ENCODE results near the gene REPS2. TPM values are rescaled to one million over a fixed set of nuclear protein-coding genes. Genes with fewer than 3 reads are reported as not detected.
"Not testable (repeated sequence)": the region's sequence is repeated elsewhere in the genome, so short reads cannot be mapped to it uniquely, and the experiment has no call there.

Gene REPS2
- total RNA-seq, 2 donors from 2014 or later = 10.5 to 13.7 TPM

DNA sequence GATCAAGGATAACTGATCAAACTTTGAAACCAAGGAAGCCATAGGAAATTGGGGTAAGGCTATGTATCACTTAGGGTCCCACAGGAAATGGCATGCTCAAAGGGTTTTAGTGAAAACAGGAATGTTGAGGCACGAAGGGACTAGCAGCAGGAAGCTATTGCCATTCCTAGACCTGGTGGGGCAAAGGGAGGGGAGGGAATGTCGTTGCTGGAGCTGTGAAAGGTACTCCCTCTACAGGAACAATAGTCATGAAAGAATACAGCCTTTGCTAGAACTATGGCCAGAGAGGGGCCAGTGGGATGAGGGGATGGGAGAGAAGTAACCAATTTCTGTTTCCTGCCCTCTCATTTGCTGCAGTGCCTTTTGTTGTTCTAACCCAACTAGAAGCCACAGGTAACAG is 11.9 kb downstream of the REPS2 start:
- intact Hi-C loops (cut with DNase I) = no loop called here
- ATAC-seq (no peak), DNase-seq (no peak)

DNA sequence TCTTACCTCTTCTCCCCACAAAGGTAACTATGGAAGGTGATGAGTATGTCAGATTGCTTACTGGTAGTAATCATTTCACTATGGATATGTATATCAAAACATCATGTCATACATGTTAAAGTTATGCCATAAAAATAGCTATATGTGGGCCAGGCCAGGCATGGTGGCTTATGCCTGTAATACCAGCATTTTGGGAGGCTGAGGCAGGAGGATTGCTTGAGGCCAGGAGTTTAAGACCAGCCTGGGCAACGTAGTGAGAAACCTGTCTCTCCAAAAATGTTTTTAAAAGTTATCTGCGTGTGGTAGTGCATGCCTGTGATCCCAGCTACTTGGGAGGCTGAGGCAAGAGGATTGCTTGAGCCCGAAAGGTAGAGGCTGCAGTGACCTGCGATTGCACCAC is 16.2 kb downstream of the REPS2 start:
- ATAC-seq; intact Hi-C loops (cut with DNase I); DNase-seq: not testable (repeated sequence)

DNA sequence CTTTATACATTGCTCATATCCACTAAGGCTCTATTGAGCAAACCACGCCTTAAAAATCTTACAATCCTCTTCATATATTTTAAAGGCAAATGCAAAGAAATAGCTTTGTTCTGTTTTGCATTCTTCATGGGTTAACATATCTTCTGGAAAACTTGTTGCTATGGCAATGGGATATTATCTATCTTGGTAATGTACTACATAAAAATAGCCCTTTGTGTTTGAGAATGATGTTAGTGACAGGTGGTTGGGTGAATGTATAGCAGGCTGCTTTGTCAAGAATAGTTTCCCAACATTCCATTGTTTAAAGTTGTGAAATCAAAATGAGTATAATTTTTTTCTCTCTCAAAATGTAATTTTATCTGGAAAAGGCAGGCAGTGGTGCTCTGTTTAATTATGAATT is 16.8 kb downstream of the REPS2 start:
- intact Hi-C loops (cut with DNase I) = no loop called here
- ATAC-seq (no peak), DNase-seq (no peak)

DNA sequence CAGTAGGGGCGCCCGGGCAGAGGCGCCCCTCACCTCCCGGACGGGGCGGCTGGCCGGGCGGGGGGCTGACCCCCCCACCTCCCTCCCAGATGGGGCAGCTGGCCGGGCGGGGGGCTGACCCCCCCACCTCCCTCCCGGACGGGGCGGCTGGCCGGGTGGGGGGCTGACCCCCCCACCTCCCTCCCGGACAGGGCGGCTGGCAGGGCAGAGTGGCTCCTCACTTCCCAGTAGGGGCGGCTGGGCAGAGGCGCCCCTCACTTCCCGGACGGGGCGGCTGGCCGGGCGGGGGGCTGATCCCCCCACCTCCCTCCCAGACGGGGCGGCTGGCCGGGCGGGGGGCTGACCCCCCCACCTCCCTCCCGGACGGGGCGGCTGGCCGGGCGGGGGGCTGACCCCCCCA is 18.5 kb downstream of the REPS2 start:
- ATAC-seq; DNase-seq; intact Hi-C loops (cut with DNase I): not testable (repeated sequence)

DNA sequence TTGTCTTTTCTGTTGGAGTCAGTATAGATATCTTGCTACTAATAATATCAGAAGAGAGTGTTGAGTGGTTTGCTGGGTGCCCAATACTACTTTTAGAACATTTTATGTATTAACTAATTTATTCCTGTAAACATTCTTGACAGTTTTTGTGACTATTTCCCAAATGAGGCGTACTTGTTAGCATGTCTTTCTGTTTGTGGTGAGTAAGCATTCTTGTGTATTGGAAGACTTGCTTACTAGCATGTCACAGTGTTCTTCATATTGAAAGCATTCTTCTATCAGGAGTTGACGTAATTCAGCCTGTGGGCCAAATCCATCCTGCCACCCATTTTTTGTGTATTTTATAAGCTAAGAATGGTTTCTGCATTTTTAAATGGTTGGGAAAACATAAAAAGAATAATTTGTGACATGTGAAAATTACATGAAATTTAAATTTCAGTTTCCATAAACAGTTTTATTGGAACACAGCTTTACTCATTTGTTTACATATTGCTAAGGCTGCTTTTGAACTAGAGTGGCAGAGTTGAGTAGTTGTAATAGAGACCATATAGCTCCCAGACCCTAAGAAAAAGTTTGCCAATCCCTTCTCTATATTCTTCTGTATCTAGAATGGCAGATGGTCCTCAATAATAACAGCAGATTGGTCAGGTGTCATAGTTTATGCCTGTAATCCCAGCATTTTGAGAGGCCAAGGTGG is 20.4 kb downstream of the REPS2 start:
- no peak for ATAC-seq
- intact Hi-C loops (cut with DNase I) = no loop called here

DNA sequence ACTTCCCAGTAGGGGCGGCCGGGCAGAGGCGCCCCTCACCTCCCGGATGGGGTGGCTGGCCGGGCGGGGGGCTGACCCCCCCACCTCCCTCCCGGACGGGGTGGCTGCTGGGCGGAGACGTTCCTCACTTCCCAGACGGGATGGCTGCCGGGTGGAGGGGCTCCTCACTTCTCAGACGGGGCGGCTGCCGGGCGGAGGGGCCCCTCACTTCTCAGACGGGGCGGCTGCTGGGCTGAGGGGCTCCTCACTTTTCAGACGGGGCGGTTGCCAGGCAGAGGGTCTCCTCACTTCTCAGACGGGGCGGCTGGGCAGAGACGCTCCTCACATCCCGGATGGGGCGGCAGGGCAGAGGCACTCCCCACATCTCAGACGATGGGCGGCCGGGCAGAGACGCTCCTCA is 22.3 kb downstream of the REPS2 start:
- DNase-seq; intact Hi-C loops (cut with DNase I); ATAC-seq: not testable (repeated sequence)

More for the DNA sequence above, 20.4 kb downstream of the REPS2 start:
- DNase-seq = no peak

DNA sequence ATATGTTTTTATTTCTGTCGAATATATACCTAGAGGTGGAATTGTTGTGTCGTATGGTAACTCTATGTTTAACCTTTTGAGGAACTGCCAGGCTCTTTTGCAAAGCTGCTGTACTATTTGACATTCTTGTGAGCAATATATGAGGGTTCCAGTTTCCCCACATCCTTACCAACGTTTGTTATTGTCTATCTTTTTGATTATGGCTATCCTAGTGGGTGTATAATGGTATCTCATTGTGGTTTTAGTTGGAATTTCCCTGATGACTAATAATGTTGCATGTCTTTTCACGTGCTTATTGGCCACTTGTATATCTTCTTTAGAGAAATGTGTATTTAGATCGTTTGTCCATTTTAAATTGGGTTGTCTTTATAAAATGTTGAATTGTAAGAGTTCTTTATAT is 24.5 kb downstream of the REPS2 start:
- ATAC-seq (no peak), DNase-seq (no peak)
- intact Hi-C loops (cut with DNase I) = no loop called here

DNA sequence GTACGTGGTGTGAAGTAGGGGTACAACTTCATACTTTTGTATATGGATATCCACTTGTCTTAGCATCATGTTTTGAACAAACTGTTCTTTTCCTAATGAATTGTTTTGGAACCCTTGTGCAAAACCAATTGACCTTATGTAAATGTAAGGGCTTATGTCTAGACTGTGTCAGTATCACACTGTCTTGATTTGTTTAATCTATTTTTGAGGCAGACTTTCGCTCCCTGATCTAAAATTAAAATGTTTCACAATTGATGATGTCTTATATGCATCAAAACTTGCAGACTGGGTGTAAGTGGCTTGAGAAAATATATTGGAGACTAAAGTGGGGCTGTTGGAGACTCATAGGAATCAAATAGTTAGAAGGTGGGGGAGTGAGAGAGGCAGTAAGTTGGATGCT is 25.2 kb downstream of the REPS2 start:
- intact Hi-C loops (cut with DNase I) = no loop called here
- ATAC-seq = no peak
- DNase-seq = no peak

DNA sequence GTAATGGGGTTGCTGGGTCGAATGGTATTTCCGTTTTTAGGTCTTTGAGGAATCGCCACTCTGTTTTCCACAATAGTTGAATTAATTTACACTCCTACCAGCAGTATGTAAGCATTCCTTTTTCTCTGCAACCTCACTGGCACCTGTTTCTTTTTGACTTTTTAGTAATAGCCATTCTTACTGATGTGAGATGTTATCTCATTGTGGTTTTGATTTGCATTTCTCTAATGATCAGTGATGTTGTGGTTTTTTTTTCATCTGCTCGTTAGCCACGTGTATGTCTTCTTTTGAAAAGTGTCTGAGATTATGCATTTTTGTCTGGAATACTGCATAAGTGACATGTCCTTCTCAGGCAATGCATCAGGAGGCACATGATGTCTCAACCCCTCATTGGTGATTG is 28.8 kb downstream of the REPS2 start:
- intact Hi-C loops (cut with DNase I) = no loop called here
- DNase-seq = no peak
- ATAC-seq = no peak

DNA sequence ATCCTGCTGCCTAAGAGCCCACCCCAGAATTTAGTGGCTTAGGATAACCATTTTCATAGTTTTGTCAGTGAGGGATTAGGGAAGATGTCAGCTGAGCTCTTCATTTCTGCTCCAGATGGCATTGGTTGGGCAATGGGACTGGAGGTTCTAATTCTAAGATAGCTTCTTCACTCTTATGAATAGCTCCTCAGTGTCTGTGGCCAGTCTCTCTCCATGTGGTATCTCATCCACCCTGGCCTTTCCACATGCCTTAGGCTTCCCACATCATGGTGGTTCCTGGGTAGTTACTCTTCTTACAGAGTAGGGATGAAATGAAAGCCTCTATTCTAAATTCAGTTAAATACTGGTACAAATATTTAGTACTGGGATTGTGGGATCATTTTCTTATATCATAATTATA is 31.3 kb downstream of the REPS2 start:
- DNase-seq (no peak), ATAC-seq (no peak)
- intact Hi-C loops (cut with DNase I) = no loop called here

DNA sequence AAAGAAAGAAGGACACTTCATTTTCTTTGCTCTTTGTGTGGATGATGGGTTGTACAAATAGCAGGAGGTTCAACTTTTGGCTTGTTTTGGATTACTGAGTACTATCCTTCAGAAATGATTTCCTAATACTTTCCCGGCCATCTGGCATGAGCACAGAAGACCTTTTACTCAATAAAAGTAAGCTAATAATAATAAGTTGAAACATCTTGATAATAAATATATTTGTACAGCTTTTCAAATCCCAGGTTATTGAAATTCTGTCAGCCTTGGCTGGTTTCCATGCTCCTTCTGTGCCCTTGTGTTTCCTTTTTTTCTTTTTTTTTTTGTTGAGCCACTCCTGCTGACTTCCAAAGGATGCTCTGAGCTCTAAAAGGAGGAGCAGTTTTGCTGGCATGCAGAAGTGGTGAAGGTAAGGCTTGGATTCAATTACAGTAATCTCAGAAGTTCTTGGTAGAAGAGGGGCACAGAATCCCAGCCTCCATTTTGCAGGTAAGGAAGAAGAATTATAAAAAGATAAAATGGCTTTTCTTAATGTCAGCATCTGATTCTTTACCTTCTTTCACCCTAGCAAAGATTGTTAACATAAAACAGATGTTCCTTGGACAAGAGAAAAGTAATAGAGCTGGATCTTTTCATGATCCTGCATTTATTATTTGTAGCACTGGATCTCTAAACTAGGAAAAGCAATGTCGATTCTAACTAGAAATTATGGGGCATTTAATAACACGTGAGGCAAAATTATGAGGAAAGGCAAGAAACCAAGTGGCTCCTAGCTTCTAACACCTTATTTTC is 31.9 kb downstream of the REPS2 start:
- intact Hi-C loops (cut with DNase I) = no loop called here
- no peak for ATAC-seq

DNA sequence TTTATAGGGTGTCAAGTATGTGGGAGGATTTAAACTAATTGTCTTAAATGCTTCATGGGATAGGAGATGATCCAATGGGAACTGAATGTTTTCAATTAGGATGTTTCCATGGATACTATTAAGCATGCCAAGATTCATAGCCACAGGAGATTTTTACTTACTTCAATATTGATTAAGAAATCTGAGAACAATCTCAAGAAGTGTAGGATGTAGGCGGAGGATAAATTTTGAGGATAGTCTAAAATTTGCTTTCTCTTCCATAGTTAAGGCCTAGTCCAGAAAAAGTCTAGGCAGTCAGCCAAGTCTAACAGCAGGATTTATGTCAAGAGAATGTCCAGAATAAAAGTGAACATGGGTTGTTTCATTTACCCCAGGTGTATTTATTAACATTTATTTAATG is 32.8 kb downstream of the REPS2 start:
- ATAC-seq = no peak
- intact Hi-C loops (cut with DNase I) = no loop called here
- no peak for DNase-seq

More for the DNA sequence above, 31.9 kb downstream of the REPS2 start:
- DNase-seq = no peak

DNA sequence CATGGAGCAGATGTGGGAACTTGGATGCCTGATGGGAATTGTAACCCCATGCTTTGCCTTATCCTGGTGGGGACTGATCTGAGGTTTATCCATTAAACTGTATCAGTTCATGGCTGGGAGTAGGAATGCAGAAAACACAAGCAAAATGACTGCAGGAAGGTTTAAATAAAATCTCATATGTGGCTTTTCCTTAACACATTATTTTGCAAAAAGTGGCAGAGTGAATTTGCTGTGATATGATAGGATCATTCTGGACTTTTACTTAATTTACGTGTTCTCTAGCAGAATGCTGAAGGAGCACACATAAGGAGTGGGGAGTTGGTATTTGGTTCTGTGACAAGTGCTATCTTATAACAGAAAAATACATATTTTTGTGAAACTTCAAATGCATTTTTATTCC is 34.8 kb downstream of the REPS2 start:
- intact Hi-C loops (cut with DNase I) = no loop called here
- ATAC-seq = no peak
- no peak for DNase-seq

DNA sequence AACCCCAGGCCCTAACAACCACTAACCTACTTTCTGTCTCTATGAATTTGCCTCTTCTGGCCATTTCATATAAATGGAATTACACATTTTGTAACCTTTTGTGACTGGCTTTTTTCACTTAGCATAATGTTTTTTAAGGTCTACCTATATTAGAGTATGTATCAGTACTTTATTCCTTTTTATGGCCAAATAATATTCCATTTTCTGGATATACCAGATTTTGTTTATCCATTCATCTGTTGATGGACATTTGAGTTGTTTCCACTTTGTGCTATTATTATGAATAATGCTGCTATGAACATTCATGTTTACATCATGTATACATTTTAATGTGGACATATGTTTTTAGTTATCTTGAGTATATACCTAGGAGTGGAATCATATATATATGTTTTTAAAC is 35.5 kb downstream of the REPS2 start:
- no peak for DNase-seq
- no peak for ATAC-seq
- intact Hi-C loops (cut with DNase I) = no loop called here

DNA sequence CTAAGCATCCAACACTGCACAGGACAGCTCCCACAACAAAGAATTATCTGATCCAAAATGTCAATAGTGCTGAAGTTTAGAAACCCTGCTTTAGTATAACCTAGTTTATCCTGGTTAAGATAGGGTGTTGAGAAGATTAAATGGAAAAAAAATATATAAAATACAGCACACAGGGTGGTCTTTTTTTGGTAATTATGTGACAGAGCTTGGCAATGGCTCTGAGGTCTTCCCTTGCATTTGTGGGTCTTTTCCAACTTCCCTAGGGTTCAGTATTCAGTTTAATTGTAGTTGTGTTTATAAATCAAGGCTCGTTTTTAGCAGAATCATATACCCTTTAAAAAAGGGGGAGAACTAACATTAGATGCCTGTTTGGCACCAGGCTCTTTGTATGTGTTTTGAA is 36.6 kb downstream of the REPS2 start:
- ATAC-seq (no peak), DNase-seq (no peak)
- intact Hi-C loops (cut with DNase I) = no loop called here

DNA sequence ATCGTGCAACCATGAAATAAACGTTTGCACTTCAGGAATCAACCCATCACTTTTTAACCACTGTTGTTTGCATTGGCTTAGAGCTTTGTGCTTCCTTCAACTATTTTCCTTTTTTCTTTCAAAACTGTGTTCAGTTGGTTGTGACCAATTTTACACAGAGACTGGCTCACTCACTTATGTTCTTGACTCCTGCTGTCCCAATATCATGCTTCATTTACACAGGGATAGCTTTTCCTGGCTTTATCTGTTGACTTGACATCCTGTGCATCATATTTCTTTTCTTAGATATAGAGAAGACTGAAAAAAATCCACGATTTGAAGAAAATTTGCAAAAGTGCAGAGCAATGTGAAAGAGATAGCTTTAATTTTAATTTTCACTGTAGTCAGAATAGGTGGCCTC is 38.8 kb downstream of the REPS2 start:
- intact Hi-C loops (cut with DNase I) = no loop called here
- ATAC-seq (no peak), DNase-seq (no peak)

DNA sequence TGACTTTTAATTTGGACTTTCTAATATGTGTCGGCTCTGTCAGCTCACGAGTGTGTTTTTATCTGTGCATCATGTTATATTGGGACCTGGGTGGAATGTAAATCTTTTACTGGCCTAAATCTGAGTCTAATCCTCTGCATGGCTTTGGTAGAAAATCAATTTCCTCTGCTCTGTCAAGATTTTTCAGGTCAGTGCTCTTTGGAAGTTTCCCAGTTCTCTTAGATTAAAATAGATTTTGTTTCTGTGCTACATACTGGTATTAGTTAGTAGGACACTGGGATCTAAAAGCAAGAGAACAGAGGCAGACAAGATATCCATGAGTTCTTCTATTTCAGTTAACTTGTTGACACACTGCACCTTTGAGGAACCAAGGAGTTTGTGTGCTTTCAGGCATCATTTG is 39.7 kb downstream of the REPS2 start:
- ATAC-seq = no peak
- DNase-seq = no peak
- intact Hi-C loops (cut with DNase I) = no loop called here

DNA sequence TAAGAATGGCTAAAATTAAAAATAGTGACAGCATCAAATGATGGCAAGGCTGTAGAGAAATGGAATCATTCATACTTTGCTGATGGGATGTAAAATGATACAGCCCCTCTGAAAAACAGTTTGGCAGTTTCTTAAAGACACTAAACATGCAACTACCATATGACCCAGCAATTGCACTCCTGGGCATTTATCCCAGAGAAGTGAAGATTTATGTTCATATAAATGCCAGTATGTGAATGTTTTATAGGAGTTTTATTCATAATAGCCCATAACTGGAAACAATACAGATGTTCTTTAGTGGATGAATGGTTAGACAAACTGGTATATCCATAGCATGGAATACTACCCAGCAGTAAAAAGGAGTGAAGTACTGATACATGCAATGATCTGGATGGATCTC is 43.3 kb downstream of the REPS2 start:
- intact Hi-C loops (cut with DNase I) = no loop called here
- DNase-seq (no peak), ATAC-seq (no peak)

DNA sequence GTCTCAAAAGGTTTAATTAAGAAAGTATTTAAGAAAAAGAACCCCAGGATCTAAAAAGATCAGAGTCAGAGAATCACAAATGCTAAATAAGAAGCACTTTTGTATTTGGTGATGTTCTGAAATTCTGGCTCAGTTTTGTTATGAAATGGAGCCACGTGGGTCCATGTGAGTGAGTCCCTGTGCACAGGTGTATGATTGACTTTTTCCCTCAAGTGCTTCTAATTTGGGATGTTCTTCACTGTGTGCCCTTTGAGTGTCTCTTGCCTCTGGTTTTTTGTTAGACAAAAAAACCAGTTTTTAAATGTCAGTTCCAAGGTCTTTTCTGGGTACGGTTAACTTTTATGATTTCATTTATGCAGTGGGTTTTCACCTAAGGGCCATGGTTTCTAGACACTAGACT is 44.4 kb downstream of the REPS2 start:
- intact Hi-C loops (cut with DNase I) = no loop called here
- no peak for ATAC-seq
- DNase-seq = no peak

DNA sequence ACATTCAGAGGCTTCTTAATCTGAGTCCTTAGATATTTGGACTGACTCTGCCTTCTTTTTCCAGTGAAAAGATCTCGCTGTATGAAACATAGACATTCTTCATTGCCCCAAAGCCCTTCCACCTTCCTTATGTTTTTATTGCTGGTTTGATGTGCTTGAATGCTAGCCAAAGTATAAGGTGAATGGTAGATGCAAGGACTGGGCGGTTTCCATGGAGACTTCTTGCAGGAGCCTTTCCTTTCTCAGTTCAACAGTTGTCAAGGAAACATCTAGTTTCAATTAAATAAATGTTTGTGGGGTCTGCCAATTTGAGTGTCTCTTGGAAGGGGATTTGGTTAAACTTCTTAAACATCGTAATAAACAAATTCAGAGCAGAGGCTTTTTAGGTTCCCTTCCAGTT is 46.0 kb downstream of the REPS2 start:
- intact Hi-C loops (cut with DNase I) = no loop called here
- no peak for ATAC-seq
- no peak for DNase-seq

DNA sequence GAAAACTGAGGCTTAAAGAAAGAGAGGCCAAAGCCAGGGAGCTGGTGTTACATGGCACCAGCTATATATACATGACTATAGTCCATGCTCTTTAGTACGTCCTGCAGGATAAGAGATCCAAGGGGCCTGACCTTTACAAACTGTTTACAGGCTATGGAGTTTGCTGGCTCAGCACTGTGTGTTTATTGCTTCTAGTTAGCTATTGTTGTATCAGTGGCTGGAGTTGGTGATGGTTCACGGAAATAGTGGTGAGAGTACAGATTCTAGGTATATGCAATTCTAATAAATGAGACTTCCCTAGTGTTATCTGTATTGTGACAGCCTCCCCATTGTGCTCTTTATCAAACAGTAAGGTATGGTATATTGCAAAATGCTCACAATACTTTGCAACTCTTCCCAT is 46.5 kb downstream of the REPS2 start:
- ATAC-seq (no peak), DNase-seq (no peak)
- intact Hi-C loops (cut with DNase I) = no loop called here
